Right renal pelvis (tissue), 4 donors: Measurements from ENCODE around the gene INTS11. TPM values are rescaled to one million over a fixed set of nuclear protein-coding genes. Genes with fewer than 3 reads are reported as not detected.

Experiments used
- DNase-seq, 4 donors: peaks; one replicate each; pipeline ENCODE4 v3.0.0-alpha.2; 2013; ENCODE audit warnings: low read depth in 4 of 4, low spot score in 3 of 4, missing footprints in 1 of 4
- polyA plus RNA-seq, 4 donors: library from polyadenylated mRNA; unstranded; fragments of 120-200 nt; gene quantifications; one replicate each; pipeline ENCODE4 v1.2.1, GENCODE V29; 2013; ENCODE audit not compliant: insufficient read length in 4 of 4

INTS11 gene
- polyA plus RNA-seq, 4 donors = 104 to 117 (median 110) TPM

GRCh38 chr1:1304331-1305299, 19.8 kb downstream of the INTS11 start:
- DNase-seq = peak in 2 of 4 donors; percentile 45 to 51

GRCh38 chr1:1303736-1304135, 20.7 kb downstream of the INTS11 start:
- DNase-seq = no peak

- DNase-seq = no peak
Observed at GRCh38 chr1:1302951-1303509, 21.4 kb downstream of the INTS11 start.

- no peak for DNase-seq
Observed at GRCh38 chr1:1302006-1302430, 22.4 kb downstream of the INTS11 start.

GRCh38 chr1:1300352-1300739, 24.1 kb downstream of the INTS11 start:
- DNase-seq = no peak

- DNase-seq = no peak
Observed at GRCh38 chr1:1299686-1300351, 24.6 kb downstream of the INTS11 start.

GRCh38 chr1:1298861-1299685, 25.4 kb downstream of the INTS11 start:
- DNase-seq = no peak

- no peak for DNase-seq
Observed at GRCh38 chr1:1297802-1298424, 26.5 kb downstream of the INTS11 start.

GRCh38 chr1:1296070-1297061, 28.1 kb downstream of the INTS11 start:
- no peak for DNase-seq

GRCh38 chr1:1295154-1295923, 29.1 kb downstream of the INTS11 start:
- no peak for DNase-seq

GRCh38 chr1:1294250-1294890, 30.1 kb downstream of the INTS11 start:
- DNase-seq = no peak

- DNase-seq = no peak
Observed at GRCh38 chr1:1293263-1294249, 30.9 kb downstream of the INTS11 start.

GRCh38 chr1:1292851-1293250, 31.6 kb downstream of the INTS11 start:
- no peak for DNase-seq

- DNase-seq = no peak
Observed at GRCh38 chr1:1292442-1292779, 32.0 kb downstream of the INTS11 start.

- peak in 3 of 4 donors; percentile 47 to 62 (median 57) for DNase-seq
Observed at GRCh38 chr1:1291548-1292441, 32.7 kb downstream of the INTS11 start.
